Retinal pigment epithelial cell (primary cell): ENCODE results near the gene DNAH17.

Experiments used
- DNase-seq: peaks from one replicate; pipeline ENCODE4 v3.0.0-alpha.2; 2010; ENCODE audit warnings: low read depth
- H3K4me3 ChIP-seq: 2 replicates; pipeline ENCODE4 v1.5.1; 2011; ENCODE audit warnings: mild to moderate bottlenecking, low read length, control low read depth, moderate library complexity
- TF ChIP-seq, protein P1 (sequence below): conservative IDR thresholded peaks from 2 replicates; pipeline ENCODE4 v1.5.1; 2011; ENCODE audit warnings: low read depth, low read length, control low read depth, inconsistent platforms

Gene DNAH17

DNA sequence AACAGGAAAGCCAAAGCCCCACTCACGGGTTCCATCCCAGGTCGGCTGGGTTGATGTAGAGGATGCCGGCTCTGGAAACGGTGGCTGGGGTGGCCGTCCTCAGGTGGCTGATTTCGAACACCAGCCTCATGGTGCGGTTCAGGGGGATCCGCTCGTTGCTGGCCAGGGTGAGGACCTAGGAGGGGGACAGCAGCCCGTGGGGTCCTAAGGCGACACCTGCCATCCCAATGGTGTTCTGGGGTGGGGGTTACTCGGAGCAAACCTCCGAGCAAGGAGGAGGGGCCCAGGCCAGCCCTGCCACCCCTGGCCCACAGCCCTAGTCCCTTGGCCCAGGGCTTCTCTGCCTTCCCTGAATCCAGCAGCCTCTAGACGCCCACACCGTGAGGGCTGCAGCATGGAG lies 86.5 kb downstream of the DNAH17 start:
- TF ChIP-seq, protein P1, sequence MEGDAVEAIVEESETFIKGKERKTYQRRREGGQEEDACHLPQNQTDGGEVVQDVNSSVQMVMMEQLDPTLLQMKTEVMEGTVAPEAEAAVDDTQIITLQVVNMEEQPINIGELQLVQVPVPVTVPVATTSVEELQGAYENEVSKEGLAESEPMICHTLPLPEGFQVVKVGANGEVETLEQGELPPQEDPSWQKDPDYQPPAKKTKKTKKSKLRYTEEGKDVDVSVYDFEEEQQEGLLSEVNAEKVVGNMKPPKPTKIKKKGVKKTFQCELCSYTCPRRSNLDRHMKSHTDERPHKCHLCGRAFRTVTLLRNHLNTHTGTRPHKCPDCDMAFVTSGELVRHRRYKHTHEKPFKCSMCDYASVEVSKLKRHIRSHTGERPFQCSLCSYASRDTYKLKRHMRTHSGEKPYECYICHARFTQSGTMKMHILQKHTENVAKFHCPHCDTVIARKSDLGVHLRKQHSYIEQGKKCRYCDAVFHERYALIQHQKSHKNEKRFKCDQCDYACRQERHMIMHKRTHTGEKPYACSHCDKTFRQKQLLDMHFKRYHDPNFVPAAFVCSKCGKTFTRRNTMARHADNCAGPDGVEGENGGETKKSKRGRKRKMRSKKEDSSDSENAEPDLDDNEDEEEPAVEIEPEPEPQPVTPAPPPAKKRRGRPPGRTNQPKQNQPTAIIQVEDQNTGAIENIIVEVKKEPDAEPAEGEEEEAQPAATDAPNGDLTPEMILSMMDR = no peak
- no peak for DNase-seq
- H3K4me3 ChIP-seq = no peak overlapping the region

- TF ChIP-seq, protein P1 = no peak
- no peak overlapping the region for H3K4me3 ChIP-seq
- DNase-seq = no peak
These were observed 87.0 kb downstream of the DNAH17 start for GRCh38 chr17:78490156-78490555.

DNA sequence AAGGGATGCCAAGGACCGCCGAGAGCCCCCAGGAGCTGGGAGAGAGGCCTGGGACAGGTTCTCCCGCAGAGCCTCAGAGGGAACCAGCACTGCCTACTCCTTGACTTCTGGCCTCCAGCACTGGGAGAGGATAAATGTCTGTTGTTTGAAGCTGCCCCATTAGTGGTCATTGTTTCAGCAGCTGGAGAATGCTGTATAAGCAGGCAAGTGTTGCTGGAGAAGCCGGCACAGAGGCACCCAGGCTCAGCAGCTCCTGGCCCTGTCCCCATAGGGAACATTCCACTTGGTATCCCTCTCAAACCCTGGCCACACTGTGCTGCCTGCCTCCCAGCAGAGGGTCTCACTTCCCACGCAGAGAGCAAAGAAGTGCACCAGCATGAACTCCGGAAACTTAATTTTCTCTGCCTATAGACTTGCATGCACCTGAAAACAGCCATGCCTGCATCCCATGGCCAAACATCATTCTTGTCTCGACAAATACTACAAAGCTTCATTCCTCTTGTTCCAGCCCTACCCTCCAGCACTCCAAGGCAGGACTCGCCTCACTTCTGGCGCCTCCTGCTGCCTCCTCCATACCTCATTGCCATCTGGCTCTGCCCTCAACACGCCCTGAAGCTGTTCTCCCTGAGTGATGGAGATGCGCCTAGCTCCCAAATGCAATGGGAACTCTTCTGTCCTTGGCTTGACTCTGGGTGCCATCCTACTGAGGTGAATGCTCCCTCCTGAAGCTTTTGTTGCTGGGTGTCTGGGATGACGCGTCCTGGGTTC lies 88.1 kb downstream of the DNAH17 start:
- H3K4me3 ChIP-seq = no peak overlapping the region
- DNase-seq = no peak
- TF ChIP-seq, protein P1 = no peak

GRCh38 chr17:78488156-78488555 lies 89.0 kb downstream of the DNAH17 start:
- no peak for DNase-seq

GRCh38 chr17:78486946-78487680 lies 90.1 kb downstream of the DNAH17 start:
- DNase-seq = no peak
- H3K4me3 ChIP-seq = no peak overlapping the region
- TF ChIP-seq, protein P1 = no peak

More at GRCh38 chr17:78488156-78488555, 89.0 kb downstream of the DNAH17 start:
- TF ChIP-seq, protein P1 = no peak
- H3K4me3 ChIP-seq = no peak overlapping the region

DNA sequence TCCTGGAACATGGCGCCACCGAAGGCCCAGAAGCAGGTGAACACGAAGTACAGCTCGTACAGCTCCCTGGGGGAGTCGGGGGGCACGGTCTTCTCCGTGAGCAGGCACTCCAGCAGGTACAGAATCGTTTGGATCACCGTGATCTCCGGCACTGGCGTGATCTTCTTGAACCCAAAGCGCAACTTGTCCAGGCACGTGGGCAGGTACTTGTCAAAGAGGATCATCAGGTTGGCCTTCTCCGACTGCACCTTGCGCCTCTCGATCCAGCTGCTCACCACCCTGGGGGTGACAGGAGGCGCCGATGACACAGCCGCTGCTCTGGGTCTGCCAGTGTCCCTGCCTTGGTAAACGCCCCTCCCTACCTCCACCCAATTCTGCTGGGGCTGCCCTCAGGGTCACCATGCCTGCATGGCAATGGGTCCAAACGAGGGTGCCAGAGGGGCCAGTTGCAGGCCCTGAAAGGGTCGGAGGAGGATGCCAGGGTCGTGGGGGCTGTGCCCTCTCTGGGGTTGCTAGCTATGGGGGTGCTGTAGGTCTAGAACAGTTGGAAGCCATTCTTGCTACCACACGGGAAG lies 90.9 kb downstream of the DNAH17 start:
- TF ChIP-seq, protein P1 = no peak
- no peak overlapping the region for H3K4me3 ChIP-seq
- DNase-seq = no peak
